ENCODE data around the gene DOLPP1.

The DOLPP1 gene

DNA sequence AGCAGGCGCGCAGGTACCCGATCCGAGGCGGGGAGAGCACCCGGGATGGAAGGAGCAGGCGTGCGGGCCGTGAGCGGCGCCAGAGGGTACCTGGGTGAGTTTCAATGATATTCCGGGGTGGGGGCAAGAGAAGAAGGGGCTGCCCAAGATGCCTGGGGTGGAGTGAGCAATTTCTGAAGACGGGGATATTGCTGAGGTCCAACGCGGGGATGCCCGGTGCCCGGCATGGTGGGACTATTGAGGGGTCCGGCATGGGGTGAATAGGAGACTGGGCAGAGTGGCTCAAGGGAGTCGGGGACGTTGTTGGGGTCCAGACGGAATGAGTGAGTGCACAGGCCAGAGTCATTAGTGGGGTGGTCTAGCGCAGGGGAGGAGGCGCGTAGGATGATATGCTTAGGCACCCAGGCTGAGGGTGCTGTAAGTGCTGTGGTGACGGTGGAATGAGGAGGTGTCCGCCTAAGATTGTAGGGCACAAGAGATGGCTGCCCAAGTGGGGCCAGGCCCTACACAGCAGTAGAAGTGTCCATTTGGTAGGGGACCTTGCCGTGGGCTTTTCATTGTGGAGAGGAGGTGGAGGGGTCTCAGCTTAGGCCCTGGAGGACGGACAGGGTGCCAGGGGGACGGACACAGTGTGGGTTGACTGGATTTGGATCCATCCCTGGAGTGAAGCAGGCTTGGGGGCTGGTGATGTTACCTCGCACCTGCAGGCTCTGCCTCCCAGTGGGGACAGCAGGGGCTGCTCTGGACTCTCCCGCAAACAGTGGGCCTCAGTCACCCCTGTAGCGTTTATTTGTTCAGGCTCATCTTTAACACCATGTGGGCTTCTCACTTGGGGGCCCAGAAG, 43.8 kb upstream of the DOLPP1 start (continued):
- TF ChIP-seq ZNF26 (tag by site-specific recombination; IDR thresholded peaks at IDR 0.05) (no peak), ZBTB8A (tag by site-specific recombination; IDR thresholded peaks at IDR 0.05) (no peak), ZFP41 (tag by site-specific recombination; IDR thresholded peaks at IDR 0.05; ENCODE audit: borderline replicate concordance) (no peak), TSHZ1 (tag by site-specific recombination; IDR thresholded peaks at IDR 0.05; ENCODE audit: borderline replicate concordance) (no peak), BCL11B (tag by site-specific recombination; IDR thresholded peaks at IDR 0.05; ENCODE audit: low read depth) (no peak), ZNF138 (tag by site-specific recombination; IDR thresholded peaks at IDR 0.05; ENCODE audit: borderline replicate concordance) (no peak), HIC1 (tag by site-specific recombination; IDR thresholded peaks at IDR 0.05) (0 out of 2 replicates have a peak, but pooled peaks have one; percentile 3), YY2 (tag by site-specific recombination; IDR thresholded peaks at IDR 0.05) (0 out of 2 replicates have a peak, but pooled peaks have one; percentile 3), TRIM28 (IDR thresholded peaks at IDR 0.05; ENCODE audit: borderline replicate concordance, low read length) (no peak), KLF1 (tag by site-specific recombination; IDR thresholded peaks at IDR 0.05) (no peak), ZNF549 (tag by site-specific recombination; IDR thresholded peaks at IDR 0.05) (no peak)

DNA sequence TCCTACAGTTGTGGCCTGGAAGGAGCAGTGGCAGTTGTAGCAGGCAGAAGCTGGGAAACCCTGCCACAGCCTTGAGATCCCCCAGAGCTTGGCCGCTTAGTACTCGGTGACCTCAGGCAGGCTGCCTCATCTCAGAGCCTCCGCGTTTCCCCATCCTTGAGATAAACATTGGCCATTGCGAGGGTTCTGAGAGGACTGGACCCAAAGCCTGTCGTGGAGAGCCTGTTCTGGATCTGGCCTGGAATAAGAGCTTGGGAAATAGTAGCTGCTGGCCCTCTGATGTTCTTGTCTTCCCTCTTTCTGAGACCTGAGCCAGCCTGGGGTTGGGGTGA, 43.2 kb upstream of the DOLPP1 start:
- Histone ChIP-seq H3K4me1 (ENCODE audit: control insufficient read depth, insufficient read depth, low read length) (no peaks in the 10 kb centered on the region), H3K27ac (ENCODE audit: extremely low read depth, low read depth, low read length) (no peak overlapping the region), H3K36me3 (ENCODE audit: control insufficient read depth in 2 of 2, insufficient read depth in 1 of 2, low read length in 2 of 2) (peaks cover 0 to 20% of the 10 kb centered on the region in 2 experiments; a peak in 2 of 3 replicates), H3K4me3 (ENCODE audit: low read depth, low read length) (no peak overlapping the region; the same call in 1 of the 2 replicates), H3K9me3 (ENCODE audit: control insufficient read depth, insufficient read depth, low read depth, low read length) (no peaks in the 10 kb centered on the region)
- ChIA-PET POLR2A (interaction anchor here (1.6 to 3.0 kb wide), 3 partner anchors 9 to 43 kb away, joined by 6 to 14 read pairs (median 13); partner anchors contain the start of genes DOLPP1 and SH3GLB2), CTCF (interaction anchor here (0.6 to 1.7 kb wide), 3 partner anchors 9 to 150 kb away, joined by 3 to 13 read pairs (median 3); partner anchors contain the start of gene SH3GLB2)
- TF ChIP-seq ZNF560 (tag by site-specific recombination; IDR thresholded peaks at IDR 0.05; ENCODE audit: borderline replicate concordance): no peak
- TF ChIP-seq ZNF521 (tag by site-specific recombination; IDR thresholded peaks at IDR 0.05): no peak
- TF ChIP-seq GLI2 (tag by site-specific recombination; IDR thresholded peaks at IDR 0.05; ENCODE audit: borderline replicate concordance, low read depth): no peak
- no peak for TF ChIP-seq KLF1 (tag by site-specific recombination; IDR thresholded peaks at IDR 0.05)
- no peak for TF ChIP-seq ZNF211 (tag by site-specific recombination; IDR thresholded peaks at IDR 0.05; ENCODE audit: low read depth)

All from HEK293 (cell line).